Breast epithelium (tissue), 3 donors: Measurements from ENCODE around the gene GCC2.

ENCODE experiments used
- CTCF ChIP-seq, 3 donors: fragments of 450-650 bp; IDR thresholded peaks; one replicate each; pipeline ENCODE4 v1.5.1; 2016 to 2017; ENCODE audit warnings: antibody characterized with exemption in 3 of 3, mild to moderate bottlenecking in 3 of 3, moderate library complexity in 3 of 3
- POLR2A ChIP-seq: fragments of 450-650 bp; IDR thresholded peaks from one replicate; pipeline ENCODE4 v1.6.1; 2016; ENCODE audit warnings: antibody characterized with exemption, mild to moderate bottlenecking, moderate library complexity

- no peak for TF ChIP-seq CTCF (IDR thresholded peaks at IDR 0.05)
- TF ChIP-seq POLR2A: no peak
Observed at GRCh38 chr2:108477099-108477498, 28.1 kb downstream of the GCC2 start.
